Stimulated activated CD8-positive, alpha-beta memory T cell treated with anti-CD3 and anti-CD28 coated beads, Interleukin-2, amount 100 ng/mL, for 48 hours (primary cell): Measurements from ENCODE around the gene CHN2.
A peak's percentile ranks its signal among the peaks of the same experiment; 100 is the strongest.

ENCODE experiments used
- DNase-seq, 2 donors: peaks; one replicate each; pipeline ENCODE4 v3.0.0-alpha.2; 2020; ENCODE audit warnings: low read depth in 2 of 2

Gene CHN2

GRCh38 chr7:29332875-29333855 lies 138.6 kb downstream of the CHN2 start:
- DNase-seq, result no peak

GRCh38 chr7:29335188-29336083 lies 140.9 kb downstream of the CHN2 start:
- DNase-seq, result no peak

GRCh38 chr7:29337546-29338116 lies 143.1 kb downstream of the CHN2 start:
- DNase-seq, result no peak

GRCh38 chr7:29340696-29341095 lies 146.1 kb downstream of the CHN2 start:
- DNase-seq, result no peak

- DNase-seq, result no peak
Measured at GRCh38 chr7:29341156-29341555, 146.6 kb downstream of the CHN2 start.

- DNase-seq, result no peak
Measured at GRCh38 chr7:29342761-29343160, 148.2 kb downstream of the CHN2 start.

GRCh38 chr7:29343399-29343798 lies 148.8 kb downstream of the CHN2 start:
- DNase-seq, result no peak

- DNase-seq, result no peak
Measured at GRCh38 chr7:29344334-29344978, 149.9 kb downstream of the CHN2 start.

GRCh38 chr7:29345590-29345989 lies 151.0 kb downstream of the CHN2 start:
- DNase-seq, result peak in 1 of 2 donors; percentile 10

- DNase-seq, result no peak
Measured at GRCh38 chr7:29346231-29346978, 151.8 kb downstream of the CHN2 start.

- no peak for DNase-seq
Measured at GRCh38 chr7:29349362-29349761, 154.8 kb downstream of the CHN2 start.

- DNase-seq, result no peak
Measured at GRCh38 chr7:29350351-29350750, 155.8 kb downstream of the CHN2 start.

- no peak for DNase-seq
Measured at GRCh38 chr7:29352041-29352440, 157.5 kb downstream of the CHN2 start.

- no peak for DNase-seq
Measured at GRCh38 chr7:29353810-29354209, 159.2 kb downstream of the CHN2 start.

GRCh38 chr7:29354340-29354739 lies 159.8 kb downstream of the CHN2 start:
- DNase-seq, result no peak

GRCh38 chr7:29355388-29355787 lies 160.8 kb downstream of the CHN2 start:
- DNase-seq, result no peak

- no peak for DNase-seq
Measured at GRCh38 chr7:29356631-29357030, 162.1 kb downstream of the CHN2 start.

- DNase-seq, result no peak
Measured at GRCh38 chr7:29359482-29360093, 165.0 kb downstream of the CHN2 start.

- no peak for DNase-seq
Measured at GRCh38 chr7:29360633-29361625, 166.4 kb downstream of the CHN2 start.
